Epithelial cell of esophagus (primary cell): ENCODE data around the gene TMPRSS11F.
A peak's percentile ranks its signal among the peaks of the same experiment; 100 is the strongest.

Experiments used
- DNase-seq: peaks from one replicate; pipeline ENCODE4 v3.0.0; 2010; ENCODE audit warnings: low read depth
- H3K4me3 ChIP-seq: 2 replicates; pipeline ENCODE4 v1.5.1; 2011; ENCODE audit warnings: mild to moderate bottlenecking, low read length, control low read depth
- CTCF ChIP-seq: IDR thresholded peaks from 2 replicates; pipeline ENCODE4 v1.5.1; 2011; ENCODE audit warnings: low read depth, mild to moderate bottlenecking, low read length, control low read depth, inconsistent platforms; ENCODE audit not compliant: insufficient read depth; ENCODE audit errors: missing control alignments

Gene TMPRSS11F

GRCh38 chr4:68038272-68038671, 91.4 kb downstream of the TMPRSS11F start:
- DNase-seq = no peak
- H3K4me3 ChIP-seq = no peak overlapping the region
- TF ChIP-seq CTCF = no peak

- H3K4me3 ChIP-seq = no peak overlapping the region
- no peak for TF ChIP-seq CTCF
- peak; percentile 92 for DNase-seq
These were observed 108.5 kb downstream of the TMPRSS11F start for GRCh38 chr4:68021185-68021584.

- no peak for TF ChIP-seq CTCF
- H3K4me3 ChIP-seq = no peak overlapping the region
- DNase-seq = peak; percentile 29
These were observed 118.0 kb downstream of the TMPRSS11F start for GRCh38 chr4:68011684-68012083.
